ENCODE results near the gene RNF175. TPM values are rescaled to one million over a fixed set of nuclear protein-coding genes. Genes with fewer than 3 reads are reported as not detected.

Gene RNF175
- total RNA-seq, 2 experiments from 2014 or later, result not detected

DNA sequence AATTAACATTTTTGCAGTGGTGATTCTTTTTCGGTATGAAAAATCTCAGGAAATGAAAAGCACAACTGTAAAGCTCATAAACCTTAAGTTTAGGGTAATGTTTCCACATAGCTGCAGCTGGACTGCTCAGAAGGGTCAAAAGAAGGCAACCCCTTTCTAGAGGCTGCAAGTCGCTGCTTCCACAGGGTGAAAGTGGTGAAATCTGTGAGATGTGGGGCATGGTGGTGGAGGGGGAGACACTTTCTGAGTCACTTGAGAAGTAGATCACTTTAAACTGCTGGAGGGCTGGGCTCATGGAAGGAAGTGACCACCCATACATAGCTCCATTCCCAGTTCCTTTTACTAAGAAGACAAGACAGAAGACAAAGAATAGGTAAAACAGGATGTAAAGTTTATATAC lies 20.4 kb upstream of the RNF175 start:
- peaks cover 47% of the 10 kb centered on the region for H3K27me3 Mint-ChIP-seq
- no peak overlapping the region for H3K4me3 Mint-ChIP-seq
- no peak for DNase-seq
- no peak overlapping the region for H3K27ac Mint-ChIP-seq
- no peaks in the 10 kb centered on the region for H3K4me1 Mint-ChIP-seq
- no peaks in the 10 kb centered on the region for H3K36me3 Mint-ChIP-seq (ENCODE audit: low read depth)
- POLR2A ChIA-PET, result no interaction called here
- CTCF ChIA-PET, result interaction anchor here (0.7 to 1.1 kb wide), 2 partner anchors 17 to 123 kb away, joined by 3 read pairs; no protein-coding TSS in a partner anchor
- no peaks in the 10 kb centered on the region for H3K9me3 Mint-ChIP-seq

DNA sequence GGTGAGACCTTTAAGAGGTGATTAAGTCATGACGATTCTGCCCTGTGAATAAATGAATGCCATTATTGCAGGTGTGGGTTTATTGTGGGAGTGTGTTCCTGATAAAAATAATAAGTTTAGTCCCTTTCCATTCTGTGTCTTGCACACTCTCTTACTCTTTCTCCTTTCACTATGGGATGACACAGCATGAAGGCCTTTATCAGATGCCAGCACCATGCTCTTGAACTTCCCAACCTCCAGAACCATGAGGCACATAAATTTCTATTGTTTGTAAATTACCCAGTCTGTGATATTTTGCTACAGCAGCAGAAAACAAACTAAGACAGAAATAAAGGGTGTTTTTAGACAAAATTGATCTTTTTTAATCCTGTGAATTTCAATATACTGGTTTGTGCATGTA lies 18.6 kb upstream of the RNF175 start:
- H3K27me3 Mint-ChIP-seq, result peaks cover 41% of the 10 kb centered on the region
- CTCF ChIA-PET, result no interaction called here

GRCh38 chr4:153777421-153777820 lies 17.6 kb upstream of the RNF175 start:
- CTCF ChIA-PET, result interaction anchor here (1.2 kb wide), 1 partner anchor 9 kb away, joined by 7 read pairs; no protein-coding TSS in a partner anchor
- Mint-ChIP-seq H3K36me3 (ENCODE audit: low read depth) (no peaks in the 10 kb centered on the region), H3K27me3 (peaks cover 40% of the 10 kb centered on the region)

More for the DNA sequence above, 18.6 kb upstream of the RNF175 start:
- no peak overlapping the region for H3K27ac Mint-ChIP-seq
- no peak overlapping the region for H3K4me3 Mint-ChIP-seq
- no peaks in the 10 kb centered on the region for H3K9me3 Mint-ChIP-seq
- POLR2A ChIA-PET, result no interaction called here
- no peak for DNase-seq
- H3K4me1 Mint-ChIP-seq, result no peaks in the 10 kb centered on the region
- no peaks in the 10 kb centered on the region for H3K36me3 Mint-ChIP-seq (ENCODE audit: low read depth)

GRCh38 chr4:153776601-153777000 lies 16.8 kb upstream of the RNF175 start:
- peaks cover 37% of the 10 kb centered on the region for H3K27me3 Mint-ChIP-seq
- POLR2A ChIA-PET, result no interaction called here
- H3K4me3 Mint-ChIP-seq, result no peak overlapping the region
- CTCF ChIA-PET, result interaction anchor here (1.2 kb wide), 1 partner anchor 9 kb away, joined by 7 read pairs; no protein-coding TSS in a partner anchor
- H3K36me3 Mint-ChIP-seq (ENCODE audit: low read depth), result no peaks in the 10 kb centered on the region
- H3K4me1 Mint-ChIP-seq, result no peaks in the 10 kb centered on the region
- no peaks in the 10 kb centered on the region for H3K9me3 Mint-ChIP-seq
- no peak for DNase-seq
- no peak overlapping the region for H3K27ac Mint-ChIP-seq

More at GRCh38 chr4:153777421-153777820, 17.6 kb upstream of the RNF175 start:
- POLR2A ChIA-PET, result no interaction called here
- no peak for DNase-seq
- Mint-ChIP-seq H3K4me1 (no peaks in the 10 kb centered on the region), H3K4me3 (no peak overlapping the region), H3K27ac (no peak overlapping the region), H3K9me3 (no peaks in the 10 kb centered on the region)

GRCh38 chr4:153773236-153773690 lies 13.4 kb upstream of the RNF175 start:
- no peak overlapping the region for H3K27ac Mint-ChIP-seq
- no peak overlapping the region for H3K4me3 Mint-ChIP-seq
- CTCF ChIA-PET, result no interaction called here
- DNase-seq, result no peak
- H3K36me3 Mint-ChIP-seq (ENCODE audit: low read depth), result no peaks in the 10 kb centered on the region
- H3K27me3 Mint-ChIP-seq, result peaks cover 39% of the 10 kb centered on the region
- H3K4me1 Mint-ChIP-seq, result no peaks in the 10 kb centered on the region
- POLR2A ChIA-PET, result no interaction called here
- H3K9me3 Mint-ChIP-seq, result no peaks in the 10 kb centered on the region

GRCh38 chr4:153771046-153771445 lies 11.2 kb upstream of the RNF175 start:
- POLR2A ChIA-PET, result no interaction called here
- Mint-ChIP-seq H3K36me3 (ENCODE audit: low read depth) (no peaks in the 10 kb centered on the region), H3K4me3 (no peak overlapping the region), H3K27ac (no peak overlapping the region), H3K27me3 (peaks cover 33% of the 10 kb centered on the region), H3K4me1 (no peaks in the 10 kb centered on the region), H3K9me3 (no peaks in the 10 kb centered on the region)
- no peak for DNase-seq
- CTCF ChIA-PET, result interaction anchor here (0.7 kb wide), 1 partner anchor 355 kb away, joined by 4 read pairs; no protein-coding TSS in a partner anchor

DNA sequence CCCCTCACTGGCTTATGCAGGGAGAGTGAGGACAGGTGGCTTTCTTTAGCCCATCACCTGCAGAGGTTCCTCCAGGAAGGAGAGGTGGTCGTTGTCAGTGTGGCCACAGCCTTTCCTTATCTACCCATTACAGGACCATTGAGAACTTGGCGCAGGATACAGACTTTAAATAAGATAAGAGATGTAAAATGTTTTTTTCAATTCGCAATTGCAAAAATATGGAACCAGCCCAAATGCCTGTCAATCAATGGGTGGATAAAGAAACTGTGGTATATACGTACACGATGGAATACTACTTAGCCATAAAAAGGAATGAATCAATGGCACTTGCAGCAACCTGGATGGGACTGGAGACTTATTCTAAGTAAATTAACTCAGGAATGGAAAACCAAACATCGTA lies 6.9 kb upstream of the RNF175 start:
- H3K9me3 Mint-ChIP-seq, result no peaks in the 10 kb centered on the region
- ChIA-PET CTCF (no interaction called here), POLR2A (no interaction called here)
- H3K4me1 Mint-ChIP-seq, result no peaks in the 10 kb centered on the region
- peaks cover 33% of the 10 kb centered on the region for H3K27me3 Mint-ChIP-seq
- DNase-seq, result no peak
- no peak overlapping the region for H3K27ac Mint-ChIP-seq
- no peak overlapping the region for H3K4me3 Mint-ChIP-seq
- H3K36me3 Mint-ChIP-seq (ENCODE audit: low read depth), result no peaks in the 10 kb centered on the region

DNA sequence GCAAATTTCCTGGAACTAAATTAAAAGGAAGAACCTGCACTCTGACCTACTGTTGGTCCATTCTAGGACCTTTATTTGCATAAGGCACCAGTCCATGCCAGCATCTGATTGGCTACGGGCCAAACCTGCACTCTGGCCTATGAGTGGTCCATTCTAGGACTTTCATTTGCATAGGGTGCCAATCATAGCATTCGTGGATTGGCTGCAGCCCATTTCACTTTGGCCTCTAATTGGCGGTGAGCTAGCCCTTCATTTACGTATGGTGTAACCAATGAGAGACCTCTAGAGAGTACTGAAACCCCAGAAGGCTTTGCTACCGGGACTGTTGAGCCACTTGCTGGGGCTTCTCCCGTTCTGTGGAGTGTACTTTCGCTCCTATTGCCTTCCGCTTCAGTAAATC lies 6.1 kb upstream of the RNF175 start:
- H3K4me1 Mint-ChIP-seq, result no peaks in the 10 kb centered on the region

DNA sequence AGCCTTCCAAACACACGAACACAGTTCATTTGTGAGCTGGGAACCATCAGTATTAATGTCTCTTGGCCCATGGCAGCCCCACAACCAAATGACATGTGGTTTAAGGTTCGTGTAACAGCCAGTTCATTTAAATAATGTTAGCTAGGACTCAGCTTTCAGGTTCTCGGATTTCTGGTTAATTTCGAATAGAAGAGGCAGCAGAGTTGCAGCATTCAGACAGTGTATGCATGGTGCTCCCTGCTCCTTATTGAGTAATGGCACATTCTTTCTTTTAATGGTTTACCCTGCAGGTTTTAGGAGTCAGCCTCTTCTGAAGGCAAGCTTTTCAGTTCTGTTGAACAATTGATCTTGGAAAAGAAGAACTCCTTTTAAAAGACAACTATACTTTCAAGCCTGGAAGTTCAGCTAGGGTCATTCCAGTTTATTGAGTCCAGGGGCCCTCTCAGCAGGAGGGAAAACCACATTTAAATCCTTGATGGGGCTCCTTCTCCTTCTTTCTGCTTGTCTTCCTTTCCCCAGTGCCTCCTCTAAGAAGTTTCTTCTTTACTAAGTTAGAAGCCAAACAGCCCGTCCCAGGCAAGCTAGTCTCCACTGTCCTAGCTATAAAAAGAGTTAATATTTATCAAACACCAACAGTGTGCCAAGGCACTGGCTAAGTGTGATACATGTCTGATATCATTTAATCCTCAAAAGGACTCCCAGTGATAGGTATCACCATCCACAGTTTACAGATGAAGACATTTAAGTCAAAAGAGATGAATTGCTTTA lies 5.0 kb upstream of the RNF175 start:
- ChIA-PET CTCF (interaction anchor here (0.9 to 1.0 kb wide), 2 partner anchors 15 to 122 kb away, joined by 3 read pairs; no protein-coding TSS in a partner anchor), POLR2A (no interaction called here)
- Mint-ChIP-seq H3K4me1 (no peaks in the 10 kb centered on the region), H3K27ac (no peak overlapping the region), H3K4me3 (no peak overlapping the region), H3K9me3 (no peaks in the 10 kb centered on the region), H3K36me3 (ENCODE audit: low read depth) (no peaks in the 10 kb centered on the region), H3K27me3 (peaks cover 38% of the 10 kb centered on the region)
- no peak for DNase-seq

More for the DNA sequence above, 6.1 kb upstream of the RNF175 start:
- CTCF ChIA-PET, result interaction anchor here (1.0 kb wide), 1 partner anchor 16 kb away, joined by 3 read pairs; no protein-coding TSS in a partner anchor
- no peak overlapping the region for H3K4me3 Mint-ChIP-seq
- POLR2A ChIA-PET, result no interaction called here
- H3K27me3 Mint-ChIP-seq, result peaks cover 34% of the 10 kb centered on the region
- H3K36me3 Mint-ChIP-seq (ENCODE audit: low read depth), result no peaks in the 10 kb centered on the region
- H3K9me3 Mint-ChIP-seq, result no peaks in the 10 kb centered on the region
- DNase-seq, result no peak
- no peak overlapping the region for H3K27ac Mint-ChIP-seq

- no peak overlapping the region for H3K27ac Mint-ChIP-seq
- no peak overlapping the region for H3K4me3 Mint-ChIP-seq
- no peaks in the 10 kb centered on the region for H3K36me3 Mint-ChIP-seq (ENCODE audit: low read depth)
- H3K27me3 Mint-ChIP-seq, result peaks cover 42% of the 10 kb centered on the region
- peaks cover 2% of the 10 kb centered on the region for H3K4me1 Mint-ChIP-seq
- H3K9me3 Mint-ChIP-seq, result no peaks in the 10 kb centered on the region
- no peak for DNase-seq
- ChIA-PET POLR2A (no interaction called here), CTCF (interaction anchor here (0.9 kb wide), 1 partner anchor 120 kb away, joined by 3 read pairs; no protein-coding TSS in a partner anchor)
These were observed 3.6 kb upstream of the RNF175 start for GRCh38 chr4:153763404-153763803.

DNA sequence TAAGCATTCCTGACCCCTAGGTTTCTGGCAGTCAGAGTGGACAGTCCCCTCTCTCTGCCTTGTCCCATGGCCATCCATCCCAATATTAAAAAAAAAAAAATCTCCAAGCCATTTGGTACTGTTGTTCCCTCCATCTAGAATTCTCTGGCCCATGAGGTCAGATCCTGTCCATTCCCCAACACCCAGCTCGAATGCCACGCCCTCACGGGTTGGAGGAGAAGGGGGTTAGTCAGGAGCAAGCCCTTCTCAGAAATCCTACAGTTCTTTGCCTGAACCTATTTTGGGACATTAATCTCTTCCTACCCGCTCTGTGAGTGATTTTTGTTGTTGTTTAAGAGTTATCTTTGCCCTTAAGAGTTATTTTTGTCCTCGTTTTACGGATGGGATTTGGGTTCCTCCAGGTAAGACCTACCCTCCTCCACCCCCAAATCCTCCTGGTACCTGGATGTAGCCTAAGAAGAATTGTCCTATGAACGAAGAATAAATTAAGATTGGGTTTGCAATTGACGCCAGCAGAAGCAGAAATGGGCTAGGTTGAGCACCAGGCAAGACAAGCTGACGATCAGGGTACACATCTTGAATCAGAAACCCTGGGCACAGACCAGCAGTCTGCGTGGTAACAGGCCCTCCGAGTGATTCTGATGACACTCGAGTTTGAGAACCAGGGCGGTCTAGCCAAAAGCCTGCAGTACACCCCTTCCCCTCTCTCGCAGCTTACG lies 977 bp downstream of the RNF175 start:
- no peak for DNase-seq
- ChIA-PET CTCF (no interaction called here), POLR2A (no interaction called here)
- Mint-ChIP-seq H3K9me3 (no peaks in the 10 kb centered on the region), H3K36me3 (ENCODE audit: low read depth) (no peaks in the 10 kb centered on the region), H3K4me3 (no peak overlapping the region), H3K27ac (no peak overlapping the region), H3K4me1 (peaks cover 2% of the 10 kb centered on the region), H3K27me3 (peaks cover 60% of the 10 kb centered on the region)

DNA sequence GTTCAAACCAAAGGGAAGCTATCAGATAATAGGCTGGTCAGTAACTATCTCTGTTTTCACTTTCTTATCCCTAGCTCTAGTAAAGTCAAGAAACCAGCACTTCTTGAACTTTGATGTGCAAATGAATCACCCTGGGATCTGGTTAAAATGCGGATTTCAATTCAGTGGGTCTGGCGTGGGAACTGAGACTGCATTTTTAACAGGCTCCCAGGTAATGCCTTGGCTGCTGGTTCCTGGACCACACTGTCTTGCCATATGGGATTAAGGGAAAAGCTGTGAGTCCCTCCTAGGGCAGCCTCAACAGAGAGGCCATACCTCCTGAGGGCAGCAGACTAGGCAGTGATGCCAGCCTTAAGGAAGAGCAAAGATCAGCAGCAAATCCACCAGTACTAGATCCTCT lies 1.7 kb downstream of the RNF175 start:
- Mint-ChIP-seq H3K27ac (no peak overlapping the region), H3K4me1 (peaks cover 2% of the 10 kb centered on the region), H3K9me3 (no peaks in the 10 kb centered on the region), H3K27me3 (peaks cover 56% of the 10 kb centered on the region), H3K4me3 (no peak overlapping the region), H3K36me3 (ENCODE audit: low read depth) (no peaks in the 10 kb centered on the region)
- CTCF ChIA-PET, result no interaction called here
- POLR2A ChIA-PET, result no interaction called here
- DNase-seq, result no peak

DNA sequence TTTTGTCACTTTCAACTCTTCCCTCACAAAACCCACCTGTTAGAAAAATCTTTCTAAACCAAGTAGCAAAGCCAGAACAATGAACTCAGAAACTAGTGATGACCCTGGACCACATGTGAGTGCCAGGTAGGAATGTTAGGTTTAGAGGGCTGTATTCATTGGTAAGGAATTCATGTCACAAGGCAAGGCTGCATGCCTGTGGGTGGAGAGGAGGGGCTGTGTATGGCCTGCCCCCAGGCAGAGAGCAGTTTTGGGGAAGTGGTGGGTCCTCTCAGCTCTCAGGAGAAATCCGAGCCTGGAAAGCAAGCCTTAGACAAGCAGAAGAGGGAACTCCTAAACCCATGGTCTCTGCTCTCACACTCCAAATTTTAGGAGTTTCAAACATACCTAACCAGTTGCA lies 2.4 kb downstream of the RNF175 start:
- ChIA-PET CTCF (no interaction called here), POLR2A (no interaction called here)
- peaks cover 2% of the 10 kb centered on the region for H3K4me1 Mint-ChIP-seq
- H3K27me3 Mint-ChIP-seq, result peaks cover 52% of the 10 kb centered on the region
- no peak for DNase-seq
- no peaks in the 10 kb centered on the region for H3K9me3 Mint-ChIP-seq
- H3K27ac Mint-ChIP-seq, result no peak overlapping the region
- no peaks in the 10 kb centered on the region for H3K36me3 Mint-ChIP-seq (ENCODE audit: low read depth)
- no peak overlapping the region for H3K4me3 Mint-ChIP-seq

All from activated CD4-positive, alpha-beta memory T cell treated with anti-CD3 and anti-CD28 coated beads, Interleukin-2, amount 10 ng/mL, durations not matched to agents 7 days and 5 days (primary cell).